Activated T-cell treated with anti-CD3 and anti-CD28 coated beads for 4 hours (primary cell): ENCODE results near the gene ULK1.
"Not testable (repeated sequence)": the region's sequence is repeated elsewhere in the genome, so short reads cannot be mapped to it uniquely, and the experiment has no call there.

ENCODE experiments used
- DNase-seq: peaks from one replicate; pipeline ENCODE4 v3.0.0-alpha.2; 2020

Gene ULK1

GRCh38 chr12:131862600-131862993 is 31.8 kb upstream of the ULK1 start:
- DNase-seq, result no peak

GRCh38 chr12:131862994-131863710 is 31.3 kb upstream of the ULK1 start:
- no peak for DNase-seq

- no peak for DNase-seq
Observed at GRCh38 chr12:131863711-131864396, 30.6 kb upstream of the ULK1 start.

GRCh38 chr12:131864469-131864868 is 30.0 kb upstream of the ULK1 start:
- no peak for DNase-seq

- no peak for DNase-seq
Observed at GRCh38 chr12:131865180-131865875, 29.1 kb upstream of the ULK1 start.

GRCh38 chr12:131867471-131867870 is 27.0 kb upstream of the ULK1 start:
- no peak for DNase-seq

GRCh38 chr12:131867891-131868675 is 26.3 kb upstream of the ULK1 start:
- DNase-seq, result no peak

- DNase-seq, result no peak
Observed at GRCh38 chr12:131869871-131870418, 24.5 kb upstream of the ULK1 start.

GRCh38 chr12:131871677-131872076 is 22.7 kb upstream of the ULK1 start:
- no peak for DNase-seq

- no peak for DNase-seq
Observed at GRCh38 chr12:131872154-131873051, 22.0 kb upstream of the ULK1 start.

GRCh38 chr12:131873293-131873692 is 21.1 kb upstream of the ULK1 start:
- no peak for DNase-seq

GRCh38 chr12:131874972-131875371 is 19.4 kb upstream of the ULK1 start:
- DNase-seq, result not testable (repeated sequence)

GRCh38 chr12:131877216-131877615 is 17.2 kb upstream of the ULK1 start:
- not testable (repeated sequence) for DNase-seq

- DNase-seq, result not testable (repeated sequence)
Observed at GRCh38 chr12:131878436-131878835, 16.0 kb upstream of the ULK1 start.

- DNase-seq, result no peak
Observed at GRCh38 chr12:131882804-131883520, 11.5 kb upstream of the ULK1 start.

- DNase-seq, result no peak
Observed at GRCh38 chr12:131883521-131883900, 10.9 kb upstream of the ULK1 start.

- DNase-seq, result not testable (repeated sequence)
Observed at GRCh38 chr12:131885076-131885475, 9.3 kb upstream of the ULK1 start.

- no peak for DNase-seq
Observed at GRCh38 chr12:131885543-131886057, 8.8 kb upstream of the ULK1 start.

- not testable (repeated sequence) for DNase-seq
Observed at GRCh38 chr12:131891722-131892121, 2.7 kb upstream of the ULK1 start.

- DNase-seq, result no peak
Observed at GRCh38 chr12:131892711-131893604, 1.5 kb upstream of the ULK1 start.
